H9 (cell line): ENCODE results near the gene YPEL3. TPM values are rescaled to one million over a fixed set of nuclear protein-coding genes. Genes with fewer than 3 reads are reported as not detected.

Source experiments
- DNase-seq: peaks from one replicate; pipeline ENCODE4 v3.0.0-alpha.2; 2017
- H2AFZ ChIP-seq: one replicate; pipeline ENCODE4 v1.6.1; 2013; ENCODE audit warnings: mild to moderate bottlenecking, low read length, control low read depth, moderate library complexity
- H2AK5ac ChIP-seq: 2 replicates; pipeline ENCODE4 v1.6.1; 2013; ENCODE audit warnings: low read length, control low read depth, mixed read lengths; ENCODE audit not compliant: insufficient read length
- H2BK120ac ChIP-seq: one replicate; pipeline ENCODE4 v1.6.1; 2013; ENCODE audit warnings: low read depth, mild to moderate bottlenecking, low read length, control low read depth, inconsistent platforms; ENCODE audit not compliant: poor library complexity, severe bottlenecking
- H2BK12ac ChIP-seq: 2 replicates; pipeline ENCODE4 v1.6.1; 2013; ENCODE audit warnings: low read length, control low read depth, mixed read lengths, low read depth; ENCODE audit not compliant: insufficient read length
- H2BK15ac ChIP-seq: 2 replicates; pipeline ENCODE4 v1.6.1; 2013; ENCODE audit warnings: low read depth, low read length, control low read depth
- H2BK20ac ChIP-seq: one replicate; pipeline ENCODE4 v1.6.1; 2013; ENCODE audit warnings: low read depth, mild to moderate bottlenecking, low read length, control low read depth, inconsistent platforms; ENCODE audit not compliant: poor library complexity, severe bottlenecking
- H2BK5ac ChIP-seq: 2 replicates; pipeline ENCODE4 v1.6.1; 2013; ENCODE audit warnings: low read length, control low read depth, mixed read lengths; ENCODE audit not compliant: insufficient read length
- H3K14ac ChIP-seq: 2 replicates; pipeline ENCODE4 v1.6.1; 2013; ENCODE audit warnings: low read length, control low read depth; ENCODE audit not compliant: insufficient read depth
- H3K18ac ChIP-seq: 2 replicates; pipeline ENCODE4 v1.6.1; 2013; ENCODE audit warnings: low read depth, mild to moderate bottlenecking, mixed read lengths, low read length, control low read depth; ENCODE audit not compliant: insufficient read length
- H3K23ac ChIP-seq: 2 replicates; pipeline ENCODE4 v1.6.1; 2013; ENCODE audit warnings: low read length, control low read depth, mixed read lengths, low read depth; ENCODE audit not compliant: insufficient read length
- H3K23me2 ChIP-seq: 2 replicates; pipeline ENCODE4 v1.6.1; 2013; ENCODE audit warnings: low read depth, mild to moderate bottlenecking, mixed read lengths, low read length, control low read depth; ENCODE audit not compliant: insufficient read length, poor library complexity, severe bottlenecking
- H3K27ac ChIP-seq: 2 replicates; pipeline ENCODE4 v1.5.1; 2013; ENCODE audit warnings: low read length, control low read depth, mixed read lengths, low read depth; ENCODE audit not compliant: insufficient read length
- H3K27me3 ChIP-seq: 2 replicates; pipeline ENCODE4 v1.6.1; 2013; ENCODE audit warnings: low read length, control low read depth, inconsistent platforms; ENCODE audit not compliant: insufficient read depth
- H3K4ac ChIP-seq: 2 replicates; pipeline ENCODE4 v1.6.1; 2013; ENCODE audit warnings: low read depth, mild to moderate bottlenecking, control low read depth, inconsistent platforms, low read length, moderate library complexity
- H3K4me1 ChIP-seq: 2 replicates; pipeline ENCODE4 v1.6.1; 2013; ENCODE audit warnings: low read length, control low read depth, inconsistent platforms; ENCODE audit not compliant: insufficient read depth
- H3K4me2 ChIP-seq: 2 replicates; pipeline ENCODE4 v1.6.1; 2013; ENCODE audit warnings: low read length, control low read depth, mixed read lengths; ENCODE audit not compliant: insufficient read length, insufficient read depth
- H3K56ac ChIP-seq: 2 replicates; pipeline ENCODE4 v1.6.1; 2013; ENCODE audit warnings: low read depth, mild to moderate bottlenecking, mixed read lengths, low read length, control low read depth; ENCODE audit not compliant: insufficient read length
- H3K79me1 ChIP-seq: 2 replicates; pipeline ENCODE4 v1.6.1; 2013; ENCODE audit warnings: low read depth, mild to moderate bottlenecking, moderate library complexity, low read length, control low read depth, inconsistent platforms; ENCODE audit not compliant: insufficient read depth, poor library complexity, severe bottlenecking
- H3K79me2 ChIP-seq: 2 replicates; pipeline ENCODE4 v1.6.1; 2013; ENCODE audit warnings: low read length, control low read depth, inconsistent platforms; ENCODE audit not compliant: insufficient read depth
- H3K9ac ChIP-seq: 2 replicates; pipeline ENCODE4 v1.6.1; 2013; ENCODE audit warnings: low read length, control low read depth, mixed read lengths; ENCODE audit not compliant: insufficient read length; ENCODE audit errors: extremely low read depth
- H3K9me3 ChIP-seq: one replicate; pipeline ENCODE4 v1.6.1; 2013; ENCODE audit warnings: low read depth, low read length, inconsistent platforms; ENCODE audit not compliant: control insufficient read depth
- H3T11ph ChIP-seq: one replicate; pipeline ENCODE4 v1.6.1; 2013; ENCODE audit warnings: mild to moderate bottlenecking, low read length, control low read depth, inconsistent platforms
- H4K20me1 ChIP-seq: one replicate; pipeline ENCODE4 v1.6.1; 2013; ENCODE audit not compliant: control insufficient read depth, insufficient read length, insufficient read depth
- H4K5ac ChIP-seq: 2 replicates; pipeline ENCODE4 v1.6.1; 2013; ENCODE audit warnings: low read depth, mild to moderate bottlenecking, mixed read lengths, low read length, control low read depth; ENCODE audit not compliant: insufficient read length
- H4K8ac ChIP-seq: replicated peaks from 2 replicates; pipeline ENCODE4 v1.6.1; 2013; ENCODE audit warnings: low read length, control low read depth, mixed read lengths, low read depth; ENCODE audit not compliant: insufficient read length
- H4K91ac ChIP-seq: 2 replicates; pipeline ENCODE4 v1.6.1; 2013; ENCODE audit warnings: low read depth, mild to moderate bottlenecking, moderate library complexity, mixed read lengths, low read length, control low read depth; ENCODE audit not compliant: insufficient read length
- H3K27ac Mint-ChIP-seq, 3 experiments: 2 replicates in 2 of 3; 3 replicates in 1 of 3; pipeline ENCODE4 v1.8.0; 2020 to 2021; ENCODE audit warnings: mixed read lengths in 3 of 3, mild to moderate bottlenecking in 1 of 3, moderate library complexity in 1 of 3
- H3K27me3 Mint-ChIP-seq: 2 replicates; pipeline ENCODE4 v1.8.0; 2021; ENCODE audit warnings: low read depth, mild to moderate bottlenecking, moderate library complexity, mixed read lengths
- H3K36me3 Mint-ChIP-seq, 3 experiments: 2 replicates in 2 of 3; 3 replicates in 1 of 3; pipeline ENCODE4 v1.8.0; 2020 to 2021; ENCODE audit warnings: low read depth in 3 of 3, mixed read lengths in 3 of 3; ENCODE audit not compliant: insufficient read depth in 1 of 3
- H3K4me1 Mint-ChIP-seq, 2 experiments: 2 replicates each; pipeline ENCODE4 v1.8.0; 2020; ENCODE audit warnings: mixed read lengths in 2 of 2
- H3K4me3 Mint-ChIP-seq, 2 experiments: 2 replicates in 1 of 2; 3 replicates in 1 of 2; pipeline ENCODE4 v1.8.0; 2020 to 2021; ENCODE audit warnings: mild to moderate bottlenecking in 2 of 2, mixed read lengths in 2 of 2, moderate library complexity in 1 of 2
- H3K9me3 Mint-ChIP-seq, 2 experiments: 2 replicates in 1 of 2; 3 replicates in 1 of 2; pipeline ENCODE4 v1.8.0; 2020; ENCODE audit warnings: mild to moderate bottlenecking in 2 of 2, mixed read lengths in 2 of 2, moderate library complexity in 1 of 2
- CTCF ChIP-seq: fragments of 200-600 bp; sonication (generic); conservative IDR thresholded peaks from 3 replicates; pipeline ENCODE4 v1.8.0; 2021; ENCODE audit warnings: antibody characterized with exemption, mild to moderate bottlenecking
- WGBS: extraction: QIAGEN DNeasy Blood & Tissue Kit; methylation state at CpG from one replicate; pipeline ENCODE4 v1.1.7; 2013; ENCODE audit warnings: missing lambda C conversion rate, low lambda C conversion rate, mixed read lengths; ENCODE audit not compliant: insufficient read length; ENCODE audit errors: extremely low coverage; 5-methylcytosine and 5-hydroxymethylcytosine counted together
- total RNA-seq: library from RNA; stranded (reverse); gene quantifications from 2 replicates; pipeline ENCODE4 v1.2.1, GENCODE V29; 2021

YPEL3 gene
- total RNA-seq, 1 experiment from 2014 or later, result 27.5 TPM

GRCh38 chr16:30086291-30087140 is 9.5 kb downstream of the YPEL3 start:
- WGBS, result no CpG with 5 or more reads among the region's 27 CpGs
- Histone ChIP-seq H2BK120ac (no peak overlapping the region), H3K18ac (no peak overlapping the region), H2AK5ac (no peak overlapping the region), H2BK15ac (no peak overlapping the region), H3K4me1 (no peaks in the 10 kb centered on the region), H3K27me3 (no peaks in the 10 kb centered on the region), H3K4ac (no peak overlapping the region), H4K8ac (no peak overlapping the region), H3K79me1 (no peaks in the 10 kb centered on the region), H2BK20ac (no peak overlapping the region), H3K9ac (no peak overlapping the region), H2BK5ac (no peak overlapping the region), H3K23ac (no peak overlapping the region), H3T11ph (no peak overlapping the region), H3K9me3 (no peaks in the 10 kb centered on the region), H3K14ac (no peak overlapping the region), H3K79me2 (no peaks in the 10 kb centered on the region), H3K4me2 (no peak overlapping the region), H3K23me2 (peaks cover 4% of the 10 kb centered on the region), H4K5ac (no peak overlapping the region), H4K91ac (no peak overlapping the region), H3K27ac (no peak overlapping the region), H2BK12ac (no peak overlapping the region), H3K56ac (no peak overlapping the region), H4K20me1 (no peaks in the 10 kb centered on the region), H2AFZ (no peak overlapping the region)
- no peak for TF ChIP-seq CTCF
- no peaks in the 10 kb centered on the region; a peak in 1 of 5 replicates for H3K9me3 Mint-ChIP-seq
- no peak for DNase-seq
- H3K36me3 Mint-ChIP-seq, result peaks cover 23 to 45% (median 45%) of the 10 kb centered on the region in 3 experiments
- no peak overlapping the region for H3K4me3 Mint-ChIP-seq
- peaks cover 4 to 7% of the 10 kb centered on the region in 2 experiments; a peak in 1 of 4 replicates for H3K4me1 Mint-ChIP-seq
- no peak overlapping the region; a peak in 1 of 7 replicates for H3K27ac Mint-ChIP-seq
- peaks cover 4% of the 10 kb centered on the region; the same call in 1 of the 2 replicates for H3K27me3 Mint-ChIP-seq
